Endothelial cell of umbilical vein (primary cell): ENCODE measurements around the gene CD81. TPM values are rescaled to one million over a fixed set of nuclear protein-coding genes. Genes with fewer than 3 reads are reported as not detected.
A peak's percentile ranks its signal among the peaks of the same experiment; 100 is the strongest.

Experiments used
- BruUV-seq: library from RNA; stranded (reverse); fragments of 400-500 nt; replicated peaks from 2 replicates; lab custom pipeline; 2021; lab: Mats Ljungman, UMichigan
- CTCF ChIA-PET: fragments of 300-600, 350-600 bp; sonication (Branson Sonifier 250); formaldehyde crosslinking; loops from one replicate; lab custom pipeline; 2021; ENCODE audit warnings: antibody characterized with exemption, inconsistent platforms; lab: Charles Lee
- POLR2A ChIA-PET: fragments of 300-600, 350-600 bp; sonication (Branson Sonifier 250); formaldehyde crosslinking; loops from one replicate; lab custom pipeline; 2021; ENCODE audit warnings: antibody characterized with exemption, inconsistent platforms; lab: Charles Lee
- DNase-seq: peaks from one replicate; pipeline ENCODE4 v3.0.0-alpha.2; 2011; ENCODE audit warnings: low read depth, low spot score
- FAIRE-seq: peaks from 2 replicates; lab custom pipeline; 2011; peaks lifted over from hg19 to GRCh38; lab: Jason Lieb, UNC
- H2AFZ ChIP-seq: 2 replicates; pipeline ENCODE4 v1.6.0; 2012; ENCODE audit warnings: low read depth, low read length, control low read depth, inconsistent platforms
- H3K27ac ChIP-seq: 2 replicates; pipeline ENCODE4 v1.5.1; 2011; ENCODE audit warnings: low read depth, mild to moderate bottlenecking, control low read depth, low read length, moderate library complexity; ENCODE audit not compliant: insufficient read depth
- H3K27me3 ChIP-seq, 2 experiments: 2 replicates each; pipeline versions ENCODE4 v1.6.0 to v1.6.1; 2011; ENCODE audit warnings: low read length in 2 of 2, mixed read lengths in 1 of 2; ENCODE audit not compliant: control insufficient read depth in 2 of 2, insufficient read depth in 2 of 2
- H3K36me3 ChIP-seq, 2 experiments: 2 replicates in 1 of 2; 3 replicates in 1 of 2; pipeline ENCODE4 v1.5.1; 2011; ENCODE audit warnings: low read length in 2 of 2, mild to moderate bottlenecking in 1 of 2, moderate library complexity in 1 of 2; ENCODE audit not compliant: control insufficient read depth in 2 of 2, insufficient read depth in 2 of 2; ENCODE audit errors: extremely low read depth in 1 of 2
- H3K4me1 ChIP-seq: 3 replicates; pipeline ENCODE4 v1.5.1; 2011; ENCODE audit warnings: mild to moderate bottlenecking, low read length; ENCODE audit not compliant: control insufficient read depth, insufficient read depth; ENCODE audit errors: extremely low read depth
- H3K4me2 ChIP-seq: 2 replicates; pipeline ENCODE4 v1.6.1; 2011; ENCODE audit warnings: low read length, control low read depth, mixed read lengths; ENCODE audit not compliant: insufficient read depth
- H3K4me3 ChIP-seq, 3 experiments: fragments of 200-600 bp in 1 of 3; sonication (generic), shearing (Covaris generic) in 1 of 3; replicated peaks in 1 of 3; 2 replicates each; pipeline ENCODE4 v1.5.1; 2011 to 2016; ENCODE audit warnings: control low read depth in 3 of 3, low read length in 3 of 3, mild to moderate bottlenecking in 2 of 3, inconsistent platforms in 1 of 3, low read depth in 1 of 3, moderate library complexity in 1 of 3; ENCODE audit not compliant: insufficient read depth in 1 of 3
- H3K79me2 ChIP-seq: 2 replicates; pipeline ENCODE4 v1.6.0; 2012; ENCODE audit warnings: low read length, inconsistent platforms; ENCODE audit not compliant: control insufficient read depth, insufficient read depth
- H3K9ac ChIP-seq: replicated peaks from 2 replicates; pipeline ENCODE3; 2011; ENCODE audit warnings: low read length, control low read depth; ENCODE audit not compliant: insufficient read depth; ENCODE audit errors: extremely low read depth
- H3K9me1 ChIP-seq: replicated peaks from 3 replicates; pipeline ENCODE4 v1.6.0; 2011; ENCODE audit warnings: mild to moderate bottlenecking, low read length; ENCODE audit not compliant: control insufficient read depth, insufficient read depth; ENCODE audit errors: extremely low read depth
- H3K9me3 ChIP-seq: replicated peaks from 2 replicates; pipeline ENCODE4 v1.5.1; 2012; ENCODE audit warnings: low read length, inconsistent platforms; ENCODE audit not compliant: control insufficient read depth, insufficient read depth
- H4K20me1 ChIP-seq: replicated peaks from 2 replicates; pipeline ENCODE3; 2011; ENCODE audit warnings: mild to moderate bottlenecking, low read length; ENCODE audit not compliant: control insufficient read depth, insufficient read depth; ENCODE audit errors: extremely low read depth
- EZH2 ChIP-seq: IDR thresholded peaks from 2 replicates; pipeline ENCODE4 v1.6.1; 2012; ENCODE audit warnings: borderline replicate concordance, low read depth, mild to moderate bottlenecking, moderate library complexity, low read length, inconsistent platforms; ENCODE audit not compliant: severe bottlenecking
- FOS ChIP-seq: IDR thresholded peaks from 2 replicates; pipeline ENCODE4 v1.6.1; 2011; ENCODE audit warnings: mild to moderate bottlenecking, low read length, moderate library complexity, borderline replicate concordance; ENCODE audit not compliant: insufficient read depth
- GATA2 ChIP-seq: IDR thresholded peaks from 2 replicates; pipeline ENCODE4 v1.7.0; 2011; ENCODE audit warnings: low read depth, mild to moderate bottlenecking, moderate library complexity, mixed read lengths, low read length; ENCODE audit not compliant: insufficient read length, insufficient read depth
- dilution Hi-C: fragments of 300-500 bp; cut with MboI; formaldehyde crosslinking; loops from one replicate; pipeline ENCODE4 v1.15.0; 2019; ENCODE audit warnings: low sequenced_read_pairs; ENCODE audit not compliant: extremely low pct_ligation_motif_present
- intact Hi-C: fragments of 100-400 bp; cut with micrococcal nuclease; formaldehyde crosslinking; loops from one replicate; pipeline ENCODE4 v1.10.0; 2022
- polyA plus RNA-seq, 4 experiments: library from polyadenylated mRNA; depleted of rRNA in 3 of 4; stranded (reverse) in 3 of 4; unstranded in 1 of 4; fragments of >200 nt; gene quantifications; 2 replicates each; pipeline versions ENCODE4 v1.2.1 to v1.2.3, GENCODE V29; 2011 to 2012; ENCODE audit warnings: missing spikeins in 1 of 4
- total RNA-seq: library from RNA; stranded (reverse); gene quantifications from 2 replicates; pipeline ENCODE4 v1.2.3, GENCODE V29; 2021

The CD81 gene
- total and polyA plus RNA-seq, 2 donors (not counting 3 experiments of a cell fraction or from before 2014, with no cell fraction given) = 409 to 802 TPM

DNA sequence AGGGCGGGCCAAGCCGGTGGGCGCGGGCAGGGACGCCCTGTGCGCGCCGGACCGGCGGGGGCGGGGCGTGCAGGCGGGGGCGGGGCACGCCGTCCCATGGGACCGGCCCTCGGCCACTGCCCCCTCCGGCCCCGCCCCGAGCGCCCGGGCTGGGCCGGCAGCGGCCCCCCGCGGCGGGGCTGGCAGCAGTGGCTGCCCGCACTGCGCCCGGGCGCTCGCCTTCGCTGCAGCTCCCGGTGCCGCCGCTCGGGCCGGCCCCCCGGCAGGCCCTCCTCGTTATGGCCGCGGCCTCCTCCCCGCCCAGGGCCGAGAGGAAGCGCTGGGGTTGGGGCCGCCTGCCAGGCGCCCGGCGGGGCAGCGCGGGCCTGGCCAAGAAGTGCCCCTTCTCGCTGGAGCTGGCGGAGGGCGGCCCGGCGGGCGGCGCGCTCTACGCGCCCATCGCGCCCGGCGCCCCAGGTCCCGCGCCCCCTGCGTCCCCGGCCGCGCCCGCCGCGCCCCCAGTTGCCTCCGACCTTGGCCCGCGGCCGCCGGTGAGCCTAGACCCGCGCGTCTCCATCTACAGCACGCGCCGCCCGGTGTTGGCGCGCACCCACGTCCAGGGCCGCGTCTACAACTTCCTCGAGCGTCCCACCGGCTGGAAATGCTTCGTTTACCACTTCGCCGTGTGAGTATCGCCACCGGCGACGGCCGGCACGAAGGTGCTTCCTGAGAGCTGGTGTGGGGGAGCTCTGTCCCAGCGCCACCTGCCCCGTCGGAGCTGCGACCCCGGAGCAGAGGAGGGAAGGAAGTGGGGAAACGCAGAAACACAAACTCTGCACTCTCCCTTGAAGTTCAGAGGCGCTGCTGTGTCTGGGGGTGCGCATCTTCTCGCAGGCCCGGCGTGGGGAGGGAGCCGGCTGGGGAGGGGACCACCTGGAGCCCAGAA is 68.0 kb downstream of the CD81 start, which contains the start of gene KCNQ1:
TSS of gene KCNQ1 (plus strand) at position 188 of the 925 bp plus-strand sequence. CDS start at position 279, 91 bp downstream.
- Histone ChIP-seq H3K9ac (peak within 1 kb of the TSS; percentile 2), H3K4me1 (no peaks in the 10 kb centered on the region), H3K4me2 (no peak within 1 kb of the TSS), H4K20me1 (no peaks in the 10 kb centered on the region), H3K36me3 (no peaks in the 10 kb centered on the region), H3K27ac (no peak within 1 kb of the TSS), H3K9me1 (no peaks in the 10 kb centered on the region), H3K27me3 (peaks cover 9 to 11% of the 10 kb centered on the region in 2 experiments), H3K9me3 (no peaks in the 10 kb centered on the region), H3K4me3 (no peak within 1 kb of the TSS), H2AFZ (peak within 1 kb of the TSS; percentile 70), H3K79me2 (no peaks in the 10 kb centered on the region)
- dilution Hi-C loops = no loop called here
- intact Hi-C loops = no loop called here
- peak; percentile 24 for TF ChIP-seq EZH2
- TF ChIP-seq FOS = no peak
- no peak for TF ChIP-seq GATA2
- FAIRE-seq (no peak), DNase-seq (no peak)
- no TSS peak for BruUV-seq
- ChIA-PET POLR2A (no interaction called here), CTCF (interaction anchor here (0.7 to 1.6 kb wide), 2 partner anchors 11 to 87 kb away, joined by 3 to 7 read pairs; no protein-coding TSS in a partner anchor)
